OCI-LY7 (cell line): ENCODE results near the gene WNT4. TPM values are rescaled to one million over a fixed set of nuclear protein-coding genes. Genes with fewer than 3 reads are reported as not detected.

Source experiments
- BruUV-seq: library from RNA; stranded (reverse); fragments of 400-500 nt; replicated peaks from 2 replicates; lab custom pipeline; 2021; lab: Mats Ljungman, UMichigan
- CTCF ChIA-PET: fragments of 300-600 bp; sonication (Branson Sonifier 250); formaldehyde crosslinking; loops from one replicate; lab custom pipeline; 2022; ENCODE audit warnings: antibody characterized with exemption; ENCODE audit not compliant: unreplicated experiment; lab: Charles Lee
- POLR2A ChIA-PET: fragments of 300-600 bp; sonication (Branson Sonifier 250); formaldehyde crosslinking; loops from one replicate; lab custom pipeline; 2022; ENCODE audit warnings: antibody characterized with exemption; lab: Charles Lee
- DNase-seq: peaks from one replicate; pipeline ENCODE4 v3.0.0-alpha.2; 2015; ENCODE audit warnings: low spot score
- H2AFZ ChIP-seq: fragments of 200-600 bp; sonication (generic), shearing (Covaris generic); 2 replicates; pipeline ENCODE4 v1.6.1; 2014; ENCODE audit warnings: mild to moderate bottlenecking, antibody characterized with exemption, low read length, moderate library complexity
- H3K27ac ChIP-seq: fragments of 200-600 bp; sonication (generic); 2 replicates; pipeline ENCODE4 v1.5.1; 2014; ENCODE audit warnings: mixed run types, low read depth, mild to moderate bottlenecking, moderate library complexity, low read length, inconsistent platforms; ENCODE audit not compliant: poor library complexity, severe bottlenecking
- H3K36me3 ChIP-seq: fragments of 200-600 bp; sonication (generic); 2 replicates; pipeline ENCODE4 v1.6.1; 2014; ENCODE audit warnings: mild to moderate bottlenecking, antibody characterized with exemption, low read length, moderate library complexity, mixed read lengths; ENCODE audit not compliant: insufficient read depth
- H3K4me1 ChIP-seq: fragments of 200-600 bp; sonication (generic); 2 replicates; pipeline ENCODE4 v1.5.1; 2014; ENCODE audit warnings: mild to moderate bottlenecking, low read length; ENCODE audit not compliant: insufficient read depth, poor library complexity, severe bottlenecking
- H3K4me2 ChIP-seq: fragments of 200-600 bp; sonication (generic); 2 replicates; pipeline ENCODE4 v1.6.1; 2014; ENCODE audit warnings: mild to moderate bottlenecking, low read length
- H3K4me3 ChIP-seq: fragments of 200-600 bp; sonication (generic); 2 replicates; pipeline ENCODE4 v1.5.1; 2014; ENCODE audit warnings: mild to moderate bottlenecking, low read depth, low read length; ENCODE audit not compliant: poor library complexity, severe bottlenecking
- H3K79me2 ChIP-seq: fragments of 200-600 bp; sonication (generic); 2 replicates; pipeline ENCODE4 v1.6.1; 2016; ENCODE audit warnings: low read depth, mild to moderate bottlenecking, low read length, moderate library complexity, mixed read lengths; ENCODE audit not compliant: insufficient read depth
- H3K9me2 ChIP-seq: fragments of 200-600 bp; sonication (generic); 2 replicates; pipeline ENCODE4 v1.6.1; 2016; ENCODE audit warnings: mild to moderate bottlenecking, low read length, mixed read lengths; ENCODE audit not compliant: insufficient read depth
- H3K9me3 ChIP-seq: fragments of 200-600 bp; sonication (generic); 2 replicates; pipeline ENCODE4 v1.6.1; 2014; ENCODE audit warnings: mild to moderate bottlenecking, mixed run types, low read length, mixed read lengths
- H4K20me1 ChIP-seq: fragments of 200-600 bp; sonication (generic); 2 replicates; pipeline ENCODE4 v1.6.1; 2014; ENCODE audit warnings: mild to moderate bottlenecking, antibody characterized with exemption, low read length, moderate library complexity, mixed read lengths; ENCODE audit not compliant: insufficient read depth
- EZH2phosphoT487 ChIP-seq: fragments of 200-600 bp; sonication (generic); IDR thresholded peaks from 2 replicates; pipeline ENCODE4 v1.6.1; 2018; ENCODE audit warnings: low read depth, borderline replicate concordance, mild to moderate bottlenecking, mixed run types, antibody characterized with exemption, low read length, moderate library complexity, mixed read lengths
- intact Hi-C: fragments of 100-400 bp; cut with micrococcal nuclease; formaldehyde crosslinking; loops from one replicate; pipeline ENCODE4 v1.10.0; 2022; ENCODE audit not compliant: unreplicated experiment
- total RNA-seq, 2 experiments: library from RNA; depleted of rRNA in 1 of 2; stranded (reverse); fragments of >200 nt in 1 of 2; shearing (Covaris generic) in 1 of 2; gene quantifications; 2 replicates each; pipeline ENCODE4 v1.2.3, GENCODE V29; 2014 to 2022
- TF ChIP-seq, protein P1 (sequence below): fragments of 200-600 bp; sonication (generic); conservative IDR thresholded peaks from 2 replicates; pipeline ENCODE4 v1.5.1; 2014; ENCODE audit warnings: mild to moderate bottlenecking, antibody characterized with exemption, low read length, moderate library complexity, mixed read lengths

WNT4 gene
- total RNA-seq, 2 experiments from 2014 or later, result not detected

DNA sequence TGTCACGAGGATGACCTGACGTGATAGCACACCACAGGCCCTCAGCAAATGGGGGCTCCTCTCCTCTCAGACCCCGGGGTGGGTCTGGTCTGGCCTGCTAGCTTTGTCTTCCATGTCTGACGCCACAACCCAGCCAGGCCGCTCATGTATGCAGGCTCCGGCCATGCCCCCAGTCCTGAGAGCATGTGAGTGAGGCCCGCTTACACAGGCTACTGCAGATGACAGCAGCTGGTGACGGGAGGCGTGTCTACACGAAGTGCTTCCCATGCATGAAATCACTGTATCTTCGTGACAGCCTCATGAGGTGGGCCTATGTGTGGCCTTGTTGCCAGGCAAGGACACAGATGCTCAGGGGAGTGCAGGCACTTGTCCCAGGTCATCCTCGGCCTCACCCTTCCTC is 16.4 kb downstream of the WNT4 start:
- no peak overlapping the region for H3K27ac ChIP-seq
- no peak overlapping the region for H2AFZ ChIP-seq
- intact Hi-C loops, result no loop called here
- CTCF ChIA-PET, result no interaction called here
- no peaks in the 10 kb centered on the region for H3K9me3 ChIP-seq
- H4K20me1 ChIP-seq, result no peaks in the 10 kb centered on the region
- TF ChIP-seq, protein P1, sequence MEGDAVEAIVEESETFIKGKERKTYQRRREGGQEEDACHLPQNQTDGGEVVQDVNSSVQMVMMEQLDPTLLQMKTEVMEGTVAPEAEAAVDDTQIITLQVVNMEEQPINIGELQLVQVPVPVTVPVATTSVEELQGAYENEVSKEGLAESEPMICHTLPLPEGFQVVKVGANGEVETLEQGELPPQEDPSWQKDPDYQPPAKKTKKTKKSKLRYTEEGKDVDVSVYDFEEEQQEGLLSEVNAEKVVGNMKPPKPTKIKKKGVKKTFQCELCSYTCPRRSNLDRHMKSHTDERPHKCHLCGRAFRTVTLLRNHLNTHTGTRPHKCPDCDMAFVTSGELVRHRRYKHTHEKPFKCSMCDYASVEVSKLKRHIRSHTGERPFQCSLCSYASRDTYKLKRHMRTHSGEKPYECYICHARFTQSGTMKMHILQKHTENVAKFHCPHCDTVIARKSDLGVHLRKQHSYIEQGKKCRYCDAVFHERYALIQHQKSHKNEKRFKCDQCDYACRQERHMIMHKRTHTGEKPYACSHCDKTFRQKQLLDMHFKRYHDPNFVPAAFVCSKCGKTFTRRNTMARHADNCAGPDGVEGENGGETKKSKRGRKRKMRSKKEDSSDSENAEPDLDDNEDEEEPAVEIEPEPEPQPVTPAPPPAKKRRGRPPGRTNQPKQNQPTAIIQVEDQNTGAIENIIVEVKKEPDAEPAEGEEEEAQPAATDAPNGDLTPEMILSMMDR, result no peak
- no peak overlapping the region for H3K4me2 ChIP-seq
- H3K9me2 ChIP-seq, result no peaks in the 10 kb centered on the region
- no TSS peak for BruUV-seq
- no peak for DNase-seq
- H3K4me3 ChIP-seq, result no peak overlapping the region
- H3K79me2 ChIP-seq, result no peaks in the 10 kb centered on the region
- no peaks in the 10 kb centered on the region for H3K36me3 ChIP-seq
- no peaks in the 10 kb centered on the region for H3K4me1 ChIP-seq
- POLR2A ChIA-PET, result no interaction called here

DNA sequence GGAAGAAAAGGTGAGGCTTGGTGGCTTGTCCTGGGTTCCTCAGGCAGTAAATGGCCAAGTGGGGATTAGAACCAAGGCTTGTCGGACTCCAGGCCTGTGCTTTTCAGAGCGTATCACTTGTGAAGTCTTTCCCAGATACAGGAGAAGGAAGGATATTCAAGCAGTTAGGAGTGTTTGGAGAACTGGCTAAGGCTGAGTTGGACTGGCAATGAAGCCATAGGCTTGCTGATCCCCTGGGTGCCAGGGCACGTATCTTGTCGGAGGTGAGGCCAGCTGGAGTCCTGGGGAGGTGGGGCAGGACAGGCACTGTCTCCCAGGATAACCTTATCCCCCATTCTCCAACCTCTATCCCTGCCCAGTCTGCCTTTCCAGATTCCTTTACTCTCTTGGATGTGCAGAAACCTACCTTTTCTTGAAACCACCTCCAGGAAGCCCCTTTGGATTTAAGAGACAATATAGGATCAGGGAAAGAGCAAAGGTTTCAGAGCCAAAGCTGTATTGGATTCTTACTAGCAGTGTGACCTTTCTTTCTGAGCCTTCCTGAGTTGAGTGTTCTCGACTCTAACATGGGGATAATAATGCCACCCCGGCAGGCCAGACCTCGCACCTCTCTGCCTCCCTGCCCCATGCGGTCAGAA is 18.2 kb downstream of the WNT4 start:
- Histone ChIP-seq H4K20me1 (no peaks in the 10 kb centered on the region), H2AFZ (no peak overlapping the region), H3K9me3 (no peaks in the 10 kb centered on the region), H3K36me3 (no peaks in the 10 kb centered on the region), H3K27ac (no peak overlapping the region), H3K4me3 (no peak overlapping the region), H3K79me2 (no peaks in the 10 kb centered on the region), H3K4me1 (no peaks in the 10 kb centered on the region), H3K4me2 (no peak overlapping the region), H3K9me2 (no peaks in the 10 kb centered on the region)
- BruUV-seq, result no TSS peak
- no peak for DNase-seq
- ChIA-PET POLR2A (no interaction called here), CTCF (no interaction called here)
- TF ChIP-seq, protein P1, result no peak
- no peak for TF ChIP-seq EZH2phosphoT487
- intact Hi-C loops, result no loop called here

DNA sequence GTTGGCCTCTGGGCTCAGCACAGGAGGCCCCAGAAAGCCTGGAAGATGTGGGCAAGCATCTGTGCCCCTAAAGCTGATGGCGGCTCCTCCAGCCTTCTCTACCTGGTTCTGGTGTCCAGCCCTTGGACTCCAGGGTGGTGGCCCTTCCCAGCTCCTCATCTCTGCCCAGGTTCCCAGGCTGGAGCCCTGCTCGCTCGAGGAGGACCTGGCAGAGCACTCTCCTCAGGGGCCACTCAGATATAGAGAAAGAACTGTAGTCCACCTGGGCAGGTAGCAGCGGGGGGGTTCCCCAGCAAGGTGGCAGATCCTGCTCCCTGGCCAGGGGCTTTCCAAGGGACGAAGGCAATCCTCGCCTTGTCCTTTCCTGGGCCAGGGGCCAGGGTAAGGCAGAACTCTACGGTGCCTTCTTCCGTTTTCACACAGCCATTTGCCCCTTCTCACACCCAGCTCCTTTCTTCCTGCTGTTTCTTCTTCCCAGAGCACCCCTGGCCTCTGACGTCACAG is 18.9 kb downstream of the WNT4 start:
- ChIA-PET CTCF (no interaction called here), POLR2A (no interaction called here)

More for the DNA sequence above, 18.9 kb downstream of the WNT4 start:
- Histone ChIP-seq H3K9me2 (no peaks in the 10 kb centered on the region), H3K36me3 (no peaks in the 10 kb centered on the region), H3K27ac (no peak overlapping the region), H3K4me2 (no peak overlapping the region), H4K20me1 (no peaks in the 10 kb centered on the region), H3K79me2 (no peaks in the 10 kb centered on the region), H2AFZ (no peak overlapping the region), H3K9me3 (no peaks in the 10 kb centered on the region), H3K4me1 (peaks cover 4% of the 10 kb centered on the region), H3K4me3 (no peak overlapping the region)
- no TSS peak for BruUV-seq
- no peak for DNase-seq
- intact Hi-C loops, result no loop called here
- TF ChIP-seq EZH2phosphoT487, result no peak
- TF ChIP-seq, protein P1, result no peak
